ENCODE data around the gene NUDT16L1. TPM values are rescaled to one million over a fixed set of nuclear protein-coding genes. Genes with fewer than 3 reads are reported as not detected.

NUDT16L1 gene
- total RNA-seq, 1 experiment from 2014 or later, result 49.9 TPM

- peaks cover 5% of the 10 kb centered on the region; the same call in 1 of the 2 replicates for H3K4me1 ChIP-seq (ENCODE audit: insufficient read depth, low read length)
- ATAC-seq (peak; percentile 10), DNase-seq (no peak)
- peak overlapping the region; percentile 88 for H2AFZ ChIP-seq (ENCODE audit: low read length)
- H3K4me3 ChIP-seq (ENCODE audit: low read length), result peak overlapping the region; percentile 86
- BruUV-seq (replicated peaks), result TSS peak; percentile 61
- H3K79me2 ChIP-seq (ENCODE audit: low read length), result 0 out of 2 replicates have a peak, but pooled peaks cover 3% of the 10 kb centered on the region
- no peak overlapping the region for H3K27ac ChIP-seq (ENCODE audit: low read length)
- H3K36me3 ChIP-seq (ENCODE audit: low read depth, low read length), result no peaks in the 10 kb centered on the region; the same call in 1 of the 2 replicates
- no peaks in the 10 kb centered on the region for H3K9me3 ChIP-seq (ENCODE audit: low read length)
- no peaks in the 10 kb centered on the region for H3F3A ChIP-seq (ENCODE audit: low read length, unreplicated experiment)
- H3K9ac ChIP-seq (ENCODE audit: low read length), result peak overlapping the region; percentile 54
- CTCF ChIA-PET, result no interaction called here
- POLR2A ChIA-PET (ENCODE audit: unreplicated experiment), result interaction anchor here (0.6 kb wide), 1 partner anchor 676 kb away, joined by 3 read pairs; no protein-coding TSS in a partner anchor
- intact Hi-C loops (cut with micrococcal nuclease), result no loop called here
- no peaks in the 10 kb centered on the region for H3K9me2 ChIP-seq (replicated peaks; ENCODE audit: low read length)
- no peaks in the 10 kb centered on the region for H3K27me3 ChIP-seq (ENCODE audit: low read length)
- H3K4me2 ChIP-seq (ENCODE audit: low read length), result peak overlapping the region; percentile 93
- H4K20me1 ChIP-seq (ENCODE audit: low read length), result no peaks in the 10 kb centered on the region
- TF ChIP-seq EZH2phosphoT487 (IDR thresholded peaks at IDR 0.05; ENCODE audit: borderline replicate concordance, low read length), result no peak
- TF ChIP-seq, protein P1, sequence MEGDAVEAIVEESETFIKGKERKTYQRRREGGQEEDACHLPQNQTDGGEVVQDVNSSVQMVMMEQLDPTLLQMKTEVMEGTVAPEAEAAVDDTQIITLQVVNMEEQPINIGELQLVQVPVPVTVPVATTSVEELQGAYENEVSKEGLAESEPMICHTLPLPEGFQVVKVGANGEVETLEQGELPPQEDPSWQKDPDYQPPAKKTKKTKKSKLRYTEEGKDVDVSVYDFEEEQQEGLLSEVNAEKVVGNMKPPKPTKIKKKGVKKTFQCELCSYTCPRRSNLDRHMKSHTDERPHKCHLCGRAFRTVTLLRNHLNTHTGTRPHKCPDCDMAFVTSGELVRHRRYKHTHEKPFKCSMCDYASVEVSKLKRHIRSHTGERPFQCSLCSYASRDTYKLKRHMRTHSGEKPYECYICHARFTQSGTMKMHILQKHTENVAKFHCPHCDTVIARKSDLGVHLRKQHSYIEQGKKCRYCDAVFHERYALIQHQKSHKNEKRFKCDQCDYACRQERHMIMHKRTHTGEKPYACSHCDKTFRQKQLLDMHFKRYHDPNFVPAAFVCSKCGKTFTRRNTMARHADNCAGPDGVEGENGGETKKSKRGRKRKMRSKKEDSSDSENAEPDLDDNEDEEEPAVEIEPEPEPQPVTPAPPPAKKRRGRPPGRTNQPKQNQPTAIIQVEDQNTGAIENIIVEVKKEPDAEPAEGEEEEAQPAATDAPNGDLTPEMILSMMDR (conservative IDR thresholded peaks at IDR 0.05; ENCODE audit: low read depth, low read length), result no peak
- no peak for TF ChIP-seq EZH2 (IDR thresholded peaks at IDR 0.05; ENCODE audit: low read length, unreplicated experiment)
These were observed 684 bp upstream of the NUDT16L1 start for GRCh38 chr16:4692460-4693295.

GRCh38 chr16:4693956-4694641 is 737 bp downstream of the NUDT16L1 start:
- TF ChIP-seq, protein P1 (conservative IDR thresholded peaks at IDR 0.05; ENCODE audit: low read depth, low read length), result no peak
- TF ChIP-seq EZH2 (IDR thresholded peaks at IDR 0.05; ENCODE audit: low read length, unreplicated experiment), result no peak
- no peaks in the 10 kb centered on the region for H3K9me2 ChIP-seq (replicated peaks; ENCODE audit: low read length)
- peak overlapping the region; percentile 83 for H3K4me2 ChIP-seq (ENCODE audit: low read length)
- ATAC-seq, result peak; percentile 42
- intact Hi-C loops (cut with micrococcal nuclease), result no loop called here
- peak overlapping the region; percentile 83 for H3K9ac ChIP-seq (ENCODE audit: low read length)
- H4K20me1 ChIP-seq (ENCODE audit: low read length), result no peaks in the 10 kb centered on the region
- no peaks in the 10 kb centered on the region for H3K27me3 ChIP-seq (ENCODE audit: low read length)
- H2AFZ ChIP-seq (ENCODE audit: low read length), result peak overlapping the region; percentile 64; the same call in 1 of the 2 replicates
- no TSS peak for BruUV-seq (replicated peaks)
- H3K27ac ChIP-seq (ENCODE audit: low read length), result 0 out of 2 replicates have a peak overlapping the region, but pooled peaks have one; percentile 23
- H3K79me2 ChIP-seq (ENCODE audit: low read length), result 0 out of 2 replicates have a peak, but pooled peaks cover 3% of the 10 kb centered on the region
- peak overlapping the region; percentile 86 for H3K4me3 ChIP-seq (ENCODE audit: low read length)
- peaks cover 5% of the 10 kb centered on the region; the same call in 1 of the 2 replicates for H3K4me1 ChIP-seq (ENCODE audit: insufficient read depth, low read length)
- H3K36me3 ChIP-seq (ENCODE audit: low read depth, low read length), result no peaks in the 10 kb centered on the region; the same call in 1 of the 2 replicates
- peak; percentile 21 for DNase-seq
- H3F3A ChIP-seq (ENCODE audit: low read length, unreplicated experiment), result no peaks in the 10 kb centered on the region
- H3K9me3 ChIP-seq (ENCODE audit: low read length), result no peaks in the 10 kb centered on the region
- POLR2A ChIA-PET (ENCODE audit: unreplicated experiment), result no interaction called here
- CTCF ChIA-PET, result no interaction called here

Data from PC-3 (cell line).